ENCODE results near the gene SPIN2B. TPM values are rescaled to one million over a fixed set of nuclear protein-coding genes. Genes with fewer than 3 reads are reported as not detected.

The SPIN2B gene
- total RNA-seq, 1 donor from 2014 or later, result 18.9 TPM

DNA sequence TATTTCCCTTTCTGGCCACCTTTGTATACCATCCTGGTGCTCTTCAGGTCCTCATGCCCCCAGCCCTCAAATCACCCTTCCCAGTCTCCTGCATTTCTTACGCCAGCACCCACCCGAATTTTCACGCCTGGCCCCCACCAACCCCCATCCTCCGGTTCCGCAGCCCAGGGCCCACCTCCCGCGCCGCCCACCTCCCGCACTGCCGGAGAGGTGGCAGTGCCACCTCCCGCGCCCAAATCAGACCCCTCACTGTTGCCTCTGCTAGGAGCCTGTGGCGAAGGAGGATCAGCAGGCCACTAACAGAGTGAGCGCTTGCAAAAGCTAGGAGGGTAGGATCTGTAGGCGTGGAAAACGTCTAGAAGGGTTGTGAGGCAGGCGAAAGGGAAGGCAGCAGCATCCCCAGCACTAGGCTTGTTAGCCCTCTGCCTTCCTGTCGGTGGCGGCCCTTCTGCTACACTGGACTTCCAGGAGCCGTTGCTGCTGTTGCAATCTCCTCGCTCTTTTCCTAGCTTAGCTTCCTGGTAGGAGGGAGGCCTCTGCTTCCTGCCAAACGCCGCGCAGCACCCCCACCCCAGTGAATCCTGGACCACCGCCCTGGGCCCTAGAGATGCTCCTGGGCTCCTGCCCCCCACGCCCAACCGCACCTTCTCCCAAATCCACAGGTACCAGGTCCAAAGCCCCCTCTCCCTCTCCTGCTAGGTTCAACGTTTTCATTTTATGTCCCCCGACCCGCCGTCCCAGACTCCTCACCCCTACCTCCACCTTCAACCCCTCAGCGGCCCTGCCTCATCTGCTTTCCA, 51.0 kb downstream of the SPIN2B start:
- Mint-ChIP-seq H3K27me3 (ENCODE audit: unreplicated experiment) (no peaks in the 10 kb centered on the region), H3K27ac (ENCODE audit: unreplicated experiment) (no peak overlapping the region), H3K4me1 (ENCODE audit: unreplicated experiment) (no peaks in the 10 kb centered on the region)

More for the DNA sequence above, 51.0 kb downstream of the SPIN2B start:
- TF ChIP-seq, protein P1, sequence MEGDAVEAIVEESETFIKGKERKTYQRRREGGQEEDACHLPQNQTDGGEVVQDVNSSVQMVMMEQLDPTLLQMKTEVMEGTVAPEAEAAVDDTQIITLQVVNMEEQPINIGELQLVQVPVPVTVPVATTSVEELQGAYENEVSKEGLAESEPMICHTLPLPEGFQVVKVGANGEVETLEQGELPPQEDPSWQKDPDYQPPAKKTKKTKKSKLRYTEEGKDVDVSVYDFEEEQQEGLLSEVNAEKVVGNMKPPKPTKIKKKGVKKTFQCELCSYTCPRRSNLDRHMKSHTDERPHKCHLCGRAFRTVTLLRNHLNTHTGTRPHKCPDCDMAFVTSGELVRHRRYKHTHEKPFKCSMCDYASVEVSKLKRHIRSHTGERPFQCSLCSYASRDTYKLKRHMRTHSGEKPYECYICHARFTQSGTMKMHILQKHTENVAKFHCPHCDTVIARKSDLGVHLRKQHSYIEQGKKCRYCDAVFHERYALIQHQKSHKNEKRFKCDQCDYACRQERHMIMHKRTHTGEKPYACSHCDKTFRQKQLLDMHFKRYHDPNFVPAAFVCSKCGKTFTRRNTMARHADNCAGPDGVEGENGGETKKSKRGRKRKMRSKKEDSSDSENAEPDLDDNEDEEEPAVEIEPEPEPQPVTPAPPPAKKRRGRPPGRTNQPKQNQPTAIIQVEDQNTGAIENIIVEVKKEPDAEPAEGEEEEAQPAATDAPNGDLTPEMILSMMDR (IDR thresholded peaks at IDR 0.05), result no peak
- peak; percentile 80 for DNase-seq (ENCODE audit: extremely low spot score, unreplicated experiment)
- no peak overlapping the region for H3K4me3 Mint-ChIP-seq (ENCODE audit: unreplicated experiment)
- H3K9me3 Mint-ChIP-seq (ENCODE audit: unreplicated experiment), result peaks cover 23% of the 10 kb centered on the region
- no peaks in the 10 kb centered on the region for H3K36me3 Mint-ChIP-seq (ENCODE audit: unreplicated experiment)

Other genes with a start within 250 kb of the SPIN2B start
- 13.3 and 13.9 TPM in 2 replicates for gene SPIN3, start 126.0 kb downstream of the SPIN2B start, total RNA-seq
- gene SPIN2A, start 15.8 kb upstream of the SPIN2B start, total RNA-seq, result 1.2 and 2.5 TPM in 2 replicates
- 0.30 and 0.81 TPM in 2 replicates for gene FAAH2, start 165.2 kb upstream of the SPIN2B start, total RNA-seq

All from osteocyte (in vitro differentiated cells).